ENCODE data around the gene SOD1. TPM values are rescaled to one million over a fixed set of nuclear protein-coding genes. Genes with fewer than 3 reads are reported as not detected.

Gene SOD1
- total and polyA plus RNA-seq, 2 donors (not counting 1 experiment from before 2014, with no cell fraction given), result 286 to 462 TPM

DNA sequence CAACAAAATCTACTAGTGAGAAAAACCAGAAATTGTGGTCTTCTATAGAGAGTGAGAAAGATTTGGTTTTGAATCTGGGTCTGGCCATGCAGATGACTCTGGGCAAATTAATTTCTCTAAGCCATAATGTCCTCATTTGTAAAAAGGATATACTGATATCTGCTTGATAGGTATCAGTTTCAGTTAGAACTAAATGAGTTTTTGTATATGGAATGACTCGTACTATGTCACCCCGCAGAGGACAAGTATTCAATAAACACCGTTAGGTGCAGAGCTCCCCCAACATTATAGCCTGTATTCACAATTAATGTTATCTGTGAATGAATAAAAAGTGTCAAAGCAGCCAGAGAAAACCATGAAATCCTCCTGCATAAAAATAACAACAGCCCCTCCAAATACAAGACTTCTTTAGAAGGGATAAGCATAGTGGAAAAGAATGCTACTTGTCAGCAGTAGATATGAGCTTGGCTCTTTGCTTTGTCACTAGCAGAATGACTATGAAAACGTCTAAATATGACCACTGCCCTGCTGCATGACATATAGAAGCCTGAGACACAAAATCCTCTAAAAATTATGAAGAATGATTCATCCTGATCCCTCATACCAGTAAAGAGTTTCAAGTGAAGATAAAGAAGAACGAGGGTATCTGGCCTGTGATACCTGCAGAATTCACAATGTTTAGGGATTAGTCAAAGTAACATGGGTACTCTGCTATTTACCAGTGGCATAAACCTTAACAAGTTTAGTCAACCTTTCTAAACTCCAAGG, 54.7 kb downstream of the SOD1 start:
- no peaks in the 10 kb centered on the region for H4K20me1 ChIP-seq (ENCODE audit: control insufficient read depth, extremely low read depth, insufficient read depth, low read length)
- no peak overlapping the region for H3K27ac ChIP-seq (ENCODE audit: insufficient read depth, low read length)
- TF ChIP-seq, protein P1, sequence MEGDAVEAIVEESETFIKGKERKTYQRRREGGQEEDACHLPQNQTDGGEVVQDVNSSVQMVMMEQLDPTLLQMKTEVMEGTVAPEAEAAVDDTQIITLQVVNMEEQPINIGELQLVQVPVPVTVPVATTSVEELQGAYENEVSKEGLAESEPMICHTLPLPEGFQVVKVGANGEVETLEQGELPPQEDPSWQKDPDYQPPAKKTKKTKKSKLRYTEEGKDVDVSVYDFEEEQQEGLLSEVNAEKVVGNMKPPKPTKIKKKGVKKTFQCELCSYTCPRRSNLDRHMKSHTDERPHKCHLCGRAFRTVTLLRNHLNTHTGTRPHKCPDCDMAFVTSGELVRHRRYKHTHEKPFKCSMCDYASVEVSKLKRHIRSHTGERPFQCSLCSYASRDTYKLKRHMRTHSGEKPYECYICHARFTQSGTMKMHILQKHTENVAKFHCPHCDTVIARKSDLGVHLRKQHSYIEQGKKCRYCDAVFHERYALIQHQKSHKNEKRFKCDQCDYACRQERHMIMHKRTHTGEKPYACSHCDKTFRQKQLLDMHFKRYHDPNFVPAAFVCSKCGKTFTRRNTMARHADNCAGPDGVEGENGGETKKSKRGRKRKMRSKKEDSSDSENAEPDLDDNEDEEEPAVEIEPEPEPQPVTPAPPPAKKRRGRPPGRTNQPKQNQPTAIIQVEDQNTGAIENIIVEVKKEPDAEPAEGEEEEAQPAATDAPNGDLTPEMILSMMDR (conservative IDR thresholded peaks at IDR 0.05 in 1 of 2, IDR thresholded peaks at IDR 0.05 in 1 of 2; ENCODE audit: low read depth in 1 of 2, low read length in 2 of 2), result no peak
- TF ChIP-seq EZH2 (IDR thresholded peaks at IDR 0.05; ENCODE audit: low read length, missing control alignments), result no peak
- H3K79me2 ChIP-seq (ENCODE audit: control insufficient read depth, insufficient read depth, low read length), result peaks cover 83% of the 10 kb centered on the region
- no peaks in the 10 kb centered on the region for H3K4me1 ChIP-seq (ENCODE audit: control insufficient read depth, extremely low read depth, insufficient read depth, low read length)
- H3K36me3 ChIP-seq (ENCODE audit: control insufficient read depth, insufficient read depth, low read length), result no peaks in the 10 kb centered on the region
- H3K4me3 ChIP-seq (replicated peaks in 1 of 4; ENCODE audit: control extremely low read depth in 1 of 4, insufficient read depth in 1 of 4, low read depth in 3 of 4, low read length in 4 of 4), result no peak overlapping the region
- H3K4me2 ChIP-seq (ENCODE audit: extremely low read depth, insufficient read depth, low read length), result no peak overlapping the region
- H3K9me3 ChIP-seq (ENCODE audit: control insufficient read depth, insufficient read depth, low read depth, low read length), result no peaks in the 10 kb centered on the region
- no peak overlapping the region for H2AFZ ChIP-seq (ENCODE audit: low read length)
- H3K9ac ChIP-seq (ENCODE audit: insufficient read depth, low read length), result no peak overlapping the region
- peak in 1 of 2 donors; percentile 53 for DNase-seq (ENCODE audit: low read depth in 2 of 2)
- H3K27me3 ChIP-seq (ENCODE audit: control insufficient read depth, insufficient read depth, low read length), result no peaks in the 10 kb centered on the region

DNA sequence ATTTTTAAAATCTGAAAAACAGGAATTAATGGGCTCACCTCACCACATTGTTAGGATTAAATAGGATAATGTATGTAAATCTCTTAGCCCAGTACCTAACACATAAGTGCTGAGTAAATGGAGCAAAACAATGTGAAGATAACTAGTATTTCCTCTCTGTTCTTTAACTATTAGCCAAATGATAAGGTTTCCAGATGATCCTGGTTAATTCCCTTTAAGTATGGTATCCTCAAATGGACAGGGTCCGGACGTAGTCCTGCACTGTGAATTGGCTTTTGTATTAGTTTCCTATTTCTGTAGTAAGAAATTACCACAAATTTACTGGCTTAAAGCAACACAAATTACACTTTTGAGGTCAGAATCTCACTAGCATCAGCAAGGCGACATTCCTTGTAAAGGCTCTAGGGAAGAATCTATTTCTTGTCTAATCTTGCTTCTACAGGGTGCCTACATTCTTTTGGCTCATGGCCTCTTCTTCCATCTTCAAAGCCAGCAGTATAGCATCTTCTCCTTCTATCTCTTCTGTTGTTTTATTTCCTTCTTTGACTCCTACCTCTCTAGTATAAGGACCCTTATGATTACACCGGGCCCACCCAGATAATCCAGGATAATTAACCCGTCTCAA, 55.4 kb downstream of the SOD1 start:
- no peaks in the 10 kb centered on the region for H3K36me3 ChIP-seq (ENCODE audit: control insufficient read depth, insufficient read depth, low read length)
- H3K4me2 ChIP-seq (ENCODE audit: extremely low read depth, insufficient read depth, low read length), result no peak overlapping the region
- no peak overlapping the region for H3K4me3 ChIP-seq (replicated peaks in 1 of 4; ENCODE audit: control extremely low read depth in 1 of 4, insufficient read depth in 1 of 4, low read depth in 3 of 4, low read length in 4 of 4)
- no peak for DNase-seq (ENCODE audit: low read depth in 2 of 2)
- H3K9ac ChIP-seq (ENCODE audit: insufficient read depth, low read length), result no peak overlapping the region
- H3K4me1 ChIP-seq (ENCODE audit: control insufficient read depth, extremely low read depth, insufficient read depth, low read length), result no peaks in the 10 kb centered on the region
- TF ChIP-seq, protein P1 (conservative IDR thresholded peaks at IDR 0.05 in 1 of 2, IDR thresholded peaks at IDR 0.05 in 1 of 2; ENCODE audit: low read depth in 1 of 2, low read length in 2 of 2), result no peak
- TF ChIP-seq EZH2 (IDR thresholded peaks at IDR 0.05; ENCODE audit: low read length, missing control alignments), result no peak
- no peaks in the 10 kb centered on the region for H4K20me1 ChIP-seq (ENCODE audit: control insufficient read depth, extremely low read depth, insufficient read depth, low read length)
- H3K27me3 ChIP-seq (ENCODE audit: control insufficient read depth, insufficient read depth, low read length), result no peaks in the 10 kb centered on the region
- no peak overlapping the region for H2AFZ ChIP-seq (ENCODE audit: low read length)
- no peak overlapping the region for H3K27ac ChIP-seq (ENCODE audit: insufficient read depth, low read length)
- H3K9me3 ChIP-seq (ENCODE audit: control insufficient read depth, insufficient read depth, low read depth, low read length), result no peaks in the 10 kb centered on the region
- peaks cover 83% of the 10 kb centered on the region for H3K79me2 ChIP-seq (ENCODE audit: control insufficient read depth, insufficient read depth, low read length)

DNA sequence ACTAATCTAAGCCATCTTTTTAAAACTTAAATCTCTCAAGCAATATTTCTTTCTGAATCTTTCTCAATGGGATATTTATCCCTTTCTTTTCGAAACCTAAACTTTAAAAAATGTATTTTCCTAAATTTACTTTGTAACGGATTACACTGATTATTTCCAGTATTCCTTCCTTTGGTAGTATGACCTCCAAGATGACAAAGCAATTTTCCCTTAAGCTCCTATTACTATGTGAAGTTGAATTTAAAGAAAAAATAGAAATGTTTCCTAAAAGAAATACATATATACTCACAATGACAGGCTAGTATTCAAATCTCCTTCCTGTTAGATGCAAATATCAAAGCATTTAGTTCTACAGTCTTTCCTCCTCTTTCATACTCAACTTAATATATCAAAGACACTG, 56.6 kb downstream of the SOD1 start:
- no peak overlapping the region for H3K9ac ChIP-seq (ENCODE audit: insufficient read depth, low read length)
- no peak overlapping the region for H3K4me3 ChIP-seq (replicated peaks in 1 of 4; ENCODE audit: control extremely low read depth in 1 of 4, insufficient read depth in 1 of 4, low read depth in 3 of 4, low read length in 4 of 4)
- no peaks in the 10 kb centered on the region for H3K27me3 ChIP-seq (ENCODE audit: control insufficient read depth, insufficient read depth, low read length)
- no peaks in the 10 kb centered on the region for H3K4me1 ChIP-seq (ENCODE audit: control insufficient read depth, extremely low read depth, insufficient read depth, low read length)
- DNase-seq (ENCODE audit: low read depth in 2 of 2), result no peak
- H3K4me2 ChIP-seq (ENCODE audit: extremely low read depth, insufficient read depth, low read length), result no peak overlapping the region
- peaks cover 91% of the 10 kb centered on the region for H3K79me2 ChIP-seq (ENCODE audit: control insufficient read depth, insufficient read depth, low read length)
- no peaks in the 10 kb centered on the region for H3K9me3 ChIP-seq (ENCODE audit: control insufficient read depth, insufficient read depth, low read depth, low read length)
- H2AFZ ChIP-seq (ENCODE audit: low read length), result no peak overlapping the region
- no peaks in the 10 kb centered on the region for H3K36me3 ChIP-seq (ENCODE audit: control insufficient read depth, insufficient read depth, low read length)
- TF ChIP-seq EZH2 (IDR thresholded peaks at IDR 0.05; ENCODE audit: low read length, missing control alignments), result no peak
- TF ChIP-seq, protein P1 (conservative IDR thresholded peaks at IDR 0.05 in 1 of 2, IDR thresholded peaks at IDR 0.05 in 1 of 2; ENCODE audit: low read depth in 1 of 2, low read length in 2 of 2), result no peak
- H4K20me1 ChIP-seq (ENCODE audit: control insufficient read depth, extremely low read depth, insufficient read depth, low read length), result no peaks in the 10 kb centered on the region
- H3K27ac ChIP-seq (ENCODE audit: insufficient read depth, low read length), result no peak overlapping the region
